Stimulated activated memory B cell treated with anti-CD40 and anti-IgM and Interleukin-4, amounts not matched to agents 10 μg/mL and 1 μg/mL and 100 μg/mL, for 72 hours (primary cell): ENCODE measurements around the gene SFT2D3.

Source experiments
- ATAC-seq: fragments of 150-1000 bp; cut with Tn5 transposase; 2 replicates; pipeline ENCODE4 v1.10.0; 2021
- H3K27ac Mint-ChIP-seq: one replicate; pipeline ENCODE4 v1.8.0; 2022; ENCODE audit warnings: mild to moderate bottlenecking, mixed read lengths
- H3K27me3 Mint-ChIP-seq: one replicate; pipeline ENCODE4 v1.8.0; 2022; ENCODE audit warnings: mixed read lengths
- H3K36me3 Mint-ChIP-seq: one replicate; pipeline ENCODE4 v1.8.0; 2022; ENCODE audit warnings: mixed read lengths
- H3K4me1 Mint-ChIP-seq: one replicate; pipeline ENCODE4 v1.8.0; 2022; ENCODE audit warnings: mixed read lengths
- H3K4me3 Mint-ChIP-seq: one replicate; pipeline ENCODE4 v1.8.0; 2022; ENCODE audit warnings: mild to moderate bottlenecking, moderate library complexity, mixed read lengths
- H3K9me3 Mint-ChIP-seq: one replicate; pipeline ENCODE4 v1.8.0; 2022; ENCODE audit warnings: mixed read lengths

The SFT2D3 gene

DNA sequence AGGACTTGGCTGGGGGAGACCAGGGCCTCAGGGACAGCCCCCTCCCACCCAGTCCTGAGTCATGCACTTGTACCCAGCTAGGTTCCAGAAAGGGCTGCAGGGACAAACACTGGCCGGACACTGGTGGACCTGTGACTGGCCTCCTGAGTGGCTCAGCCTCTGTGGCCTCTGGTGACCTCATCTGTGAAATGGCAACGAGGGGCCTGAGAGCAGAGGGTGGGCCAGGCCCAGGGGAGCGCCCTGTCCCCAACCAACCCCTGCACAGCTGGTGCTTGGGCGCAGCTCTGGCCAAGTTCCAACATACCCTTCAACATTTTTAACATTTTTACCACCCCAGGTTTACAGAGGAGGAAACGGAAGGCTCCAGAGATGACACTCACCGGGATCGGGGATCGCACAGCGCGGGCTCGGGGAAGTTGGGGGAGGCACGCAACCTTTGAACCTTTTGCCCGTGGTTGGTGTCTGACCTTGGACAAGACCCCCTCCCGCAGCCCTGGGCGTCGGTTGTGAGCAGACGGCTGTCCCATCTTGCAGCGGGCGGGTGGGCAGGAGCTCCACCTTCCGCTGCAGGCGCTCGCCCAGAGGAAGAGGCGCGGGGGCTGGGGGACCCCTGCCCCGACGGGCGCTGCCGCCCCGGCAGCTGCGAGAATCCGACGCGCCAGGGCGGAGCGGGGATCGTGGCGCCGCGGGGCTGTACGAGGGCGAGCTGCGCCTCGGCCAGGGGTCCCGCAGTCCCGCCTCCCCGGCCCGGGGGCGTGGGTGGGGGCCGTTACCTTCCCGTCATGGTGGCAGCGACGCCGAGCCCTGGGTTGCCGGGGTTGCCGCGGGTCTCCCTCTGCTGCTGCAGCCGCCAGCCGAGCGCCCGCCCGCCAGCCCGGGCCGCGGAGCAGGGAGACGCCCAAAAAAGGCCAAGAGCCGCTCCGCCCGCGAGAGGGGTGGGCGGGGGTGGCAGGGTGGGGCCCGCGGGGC, 26.8 kb upstream of the SFT2D3 start:
- ATAC-seq, result peak; percentile 39
- H3K27ac Mint-ChIP-seq, result peak overlapping the region; percentile 42
- peak overlapping the region; percentile 78 for H3K4me3 Mint-ChIP-seq
- H3K9me3 Mint-ChIP-seq, result no peaks in the 10 kb centered on the region
- no peaks in the 10 kb centered on the region for H3K36me3 Mint-ChIP-seq
- peaks cover 63% of the 10 kb centered on the region for H3K27me3 Mint-ChIP-seq
- peaks cover 17% of the 10 kb centered on the region for H3K4me1 Mint-ChIP-seq

DNA sequence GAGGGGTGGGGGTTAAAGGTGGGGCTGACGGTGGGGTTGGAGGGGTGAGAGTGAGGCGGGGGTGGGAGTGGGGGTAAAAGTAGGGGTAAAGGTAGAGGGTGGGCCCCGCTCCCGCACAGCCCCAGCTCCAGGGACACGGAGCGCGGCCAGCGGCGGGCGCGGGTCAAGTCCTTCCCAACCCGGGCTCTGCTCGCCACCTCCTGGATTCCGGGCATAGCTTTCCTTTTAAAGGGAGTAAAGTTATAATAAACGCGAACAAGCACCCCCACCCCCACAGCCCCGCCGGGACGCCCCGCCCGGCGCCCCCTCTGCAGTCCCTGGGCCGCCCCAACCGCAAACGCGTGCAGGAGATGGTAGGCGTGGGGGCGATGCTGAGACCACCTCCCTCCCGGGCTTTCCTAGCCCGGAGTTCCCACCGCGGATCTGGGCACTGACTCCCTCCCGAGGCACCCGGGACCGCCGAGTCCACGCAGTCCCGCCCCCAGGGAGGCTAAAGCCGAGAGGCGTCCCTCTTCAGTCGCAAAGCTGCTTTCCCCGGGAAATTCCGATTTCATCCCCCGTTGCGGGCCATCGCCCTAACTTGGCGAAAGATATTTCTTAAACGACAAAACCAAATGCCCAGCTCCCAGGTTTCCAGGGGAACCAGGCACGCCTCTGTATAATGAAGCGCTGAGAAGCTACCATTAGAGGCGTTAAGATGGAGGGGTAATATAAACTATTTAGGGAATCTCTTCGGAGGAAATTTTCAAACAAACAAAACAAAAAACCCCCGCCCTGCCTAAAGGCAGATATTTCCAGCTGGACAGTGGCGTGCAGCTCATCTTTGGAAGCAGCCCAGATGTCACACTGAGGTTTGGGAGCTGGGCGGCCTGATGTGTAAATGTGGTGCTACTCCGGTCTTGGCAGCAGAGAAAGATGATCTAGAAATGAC, 25.7 kb upstream of the SFT2D3 start, which contains the start of gene LIMS2:
Gene LIMS2, minus strand, starts transcription at position 200 of the 931 bp plus-strand sequence. CDS start 506 bp downstream, outside the sequence.
- Mint-ChIP-seq H3K36me3 (no peaks in the 10 kb centered on the region), H3K4me1 (peaks cover 17% of the 10 kb centered on the region), H3K4me3 (peak within 1 kb of the TSS; percentile 78), H3K27ac (peak within 1 kb of the TSS; percentile 42), H3K27me3 (peaks cover 63% of the 10 kb centered on the region), H3K9me3 (no peaks in the 10 kb centered on the region)
- ATAC-seq, result peak; percentile 13

DNA sequence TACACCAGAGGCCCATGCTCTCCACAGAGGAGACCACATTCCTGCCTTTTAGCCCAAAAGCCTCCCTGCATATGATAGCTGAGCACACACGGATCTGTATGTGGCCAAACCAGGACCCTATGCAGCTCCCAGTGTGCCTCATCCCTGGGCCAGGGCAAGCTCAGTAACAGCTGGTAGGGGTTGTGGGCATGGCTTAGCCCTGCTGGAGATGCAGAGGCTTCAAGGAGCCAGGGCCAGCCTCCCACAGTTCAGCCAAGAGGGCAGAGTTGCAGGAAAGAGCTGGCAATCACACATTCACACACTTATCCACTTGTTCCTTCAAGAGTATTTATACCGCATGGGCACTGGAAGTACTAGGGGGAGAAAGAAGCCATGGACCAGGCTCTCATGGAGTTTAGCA, 24.4 kb upstream of the SFT2D3 start:
- Mint-ChIP-seq H3K36me3 (no peaks in the 10 kb centered on the region), H3K4me3 (no peak overlapping the region), H3K27me3 (peaks cover 62% of the 10 kb centered on the region), H3K4me1 (peaks cover 25% of the 10 kb centered on the region), H3K9me3 (no peaks in the 10 kb centered on the region), H3K27ac (no peak overlapping the region)
- no peak for ATAC-seq

DNA sequence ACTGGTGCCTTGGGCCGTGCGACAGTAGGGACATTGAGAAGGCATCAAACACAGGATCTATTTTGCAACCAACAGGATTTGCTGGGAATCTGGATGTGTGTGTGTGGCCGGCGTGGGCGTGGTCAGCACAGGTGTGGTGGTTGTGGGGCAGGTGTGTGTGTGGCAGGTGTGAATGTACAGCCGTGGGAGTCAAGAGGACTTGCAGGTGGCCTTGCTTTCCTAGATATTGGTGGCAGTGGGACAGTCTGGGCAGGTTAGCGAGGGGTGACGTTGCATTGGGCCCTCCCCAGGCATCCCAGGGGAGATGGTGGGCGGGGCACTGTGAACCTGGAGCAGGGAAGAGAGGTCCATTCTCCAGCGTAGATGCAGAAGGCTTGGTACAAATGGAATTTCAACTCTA, 22.8 kb upstream of the SFT2D3 start:
- Mint-ChIP-seq H3K27me3 (peaks cover 46% of the 10 kb centered on the region), H3K27ac (no peak overlapping the region), H3K36me3 (no peaks in the 10 kb centered on the region), H3K9me3 (no peaks in the 10 kb centered on the region), H3K4me3 (no peak overlapping the region), H3K4me1 (peaks cover 30% of the 10 kb centered on the region)
- no peak for ATAC-seq

DNA sequence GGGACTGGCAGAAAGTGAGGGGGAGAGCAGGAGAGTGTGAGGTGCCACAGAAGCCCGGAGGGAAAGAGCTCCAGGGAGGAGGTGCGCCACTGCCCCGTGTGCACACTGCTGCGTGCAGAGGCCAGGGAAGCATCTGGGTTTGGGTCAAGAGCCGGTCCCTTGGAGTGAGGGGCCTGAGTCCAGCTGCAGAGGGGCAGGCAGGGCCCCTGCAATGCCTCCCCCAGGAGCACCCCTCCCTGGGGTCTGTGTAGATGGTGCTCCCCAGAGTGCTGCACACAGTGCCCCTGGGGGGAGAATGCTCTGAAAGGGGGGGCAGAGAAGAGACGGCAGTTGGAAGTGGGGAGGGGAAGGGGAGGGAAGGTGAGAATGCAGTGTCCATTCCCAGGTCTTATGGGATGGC, 22.3 kb upstream of the SFT2D3 start:
- Mint-ChIP-seq H3K4me3 (no peak overlapping the region), H3K4me1 (peaks cover 30% of the 10 kb centered on the region), H3K36me3 (no peaks in the 10 kb centered on the region), H3K27ac (no peak overlapping the region), H3K9me3 (no peaks in the 10 kb centered on the region), H3K27me3 (peaks cover 42% of the 10 kb centered on the region)
- ATAC-seq, result peak; percentile 13

DNA sequence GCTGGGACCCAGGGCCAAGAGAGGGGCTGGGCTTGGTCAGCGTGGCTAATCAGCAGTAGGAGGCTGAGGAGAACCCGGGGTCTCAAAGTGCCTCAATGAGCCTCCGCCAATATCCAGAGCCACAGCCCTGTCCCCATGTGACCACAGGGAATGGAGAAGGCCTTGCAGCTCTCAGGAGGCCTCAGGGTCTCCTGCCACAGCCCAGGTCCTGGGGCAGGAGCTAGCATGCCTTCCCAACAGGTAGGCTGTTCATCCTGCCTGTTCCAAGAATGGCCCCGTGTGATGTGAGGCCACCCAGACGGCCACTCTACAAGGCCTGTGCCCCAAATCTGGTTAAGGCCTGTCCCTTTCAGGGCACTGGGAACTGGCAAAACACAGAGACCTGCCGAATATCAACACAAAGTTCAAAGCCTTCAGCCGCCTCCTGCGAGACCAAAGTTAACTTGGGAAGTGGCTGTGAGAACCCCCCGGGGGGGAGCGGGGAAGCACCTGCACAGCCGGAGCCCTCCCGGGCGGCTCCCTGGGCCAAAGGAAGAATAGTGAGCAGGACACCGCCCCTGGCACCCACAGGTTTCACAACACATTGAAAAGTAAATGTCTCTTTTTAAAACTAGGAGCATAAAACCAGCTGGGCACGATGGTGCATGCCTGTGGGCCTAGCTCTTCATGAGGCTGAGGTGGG, 21.5 kb upstream of the SFT2D3 start:
- H3K27me3 Mint-ChIP-seq, result peaks cover 34% of the 10 kb centered on the region
- peaks cover 24% of the 10 kb centered on the region for H3K4me1 Mint-ChIP-seq
- no peaks in the 10 kb centered on the region for H3K9me3 Mint-ChIP-seq
- no peak overlapping the region for H3K4me3 Mint-ChIP-seq
- H3K36me3 Mint-ChIP-seq, result no peaks in the 10 kb centered on the region
- ATAC-seq, result no peak
- no peak overlapping the region for H3K27ac Mint-ChIP-seq

DNA sequence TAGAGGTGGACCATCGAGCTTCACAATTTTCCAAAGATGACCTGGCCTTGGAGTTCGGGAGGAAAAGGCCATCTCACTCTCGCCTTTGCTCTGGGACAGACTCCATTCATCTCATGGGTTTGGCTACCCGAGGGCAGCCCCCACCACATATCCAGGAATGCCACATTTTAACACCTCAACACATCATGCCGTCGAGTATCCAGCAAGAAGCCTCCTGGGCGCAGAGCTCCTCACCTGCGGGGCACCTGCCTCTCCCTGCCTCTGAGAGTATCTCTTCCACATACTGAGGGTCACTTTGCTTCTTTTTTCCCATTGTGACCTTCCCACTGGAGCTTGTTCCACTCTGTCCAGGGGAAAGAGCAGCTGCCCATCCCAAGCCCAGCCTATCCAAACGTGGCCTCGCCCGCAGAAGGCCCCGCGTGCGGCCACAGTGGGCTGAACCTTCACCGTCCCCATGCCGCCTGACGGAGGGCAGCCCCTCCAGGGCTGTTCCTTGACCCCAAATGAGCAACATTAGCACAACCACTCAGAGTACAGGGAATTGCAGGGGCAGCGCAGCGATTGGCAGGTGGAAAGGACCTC, 20.5 kb upstream of the SFT2D3 start:
- no peak for ATAC-seq
- peak overlapping the region; percentile 65 for H3K27ac Mint-ChIP-seq
- peak overlapping the region; percentile 50 for H3K4me3 Mint-ChIP-seq
- peaks cover 34% of the 10 kb centered on the region for H3K27me3 Mint-ChIP-seq
- no peaks in the 10 kb centered on the region for H3K9me3 Mint-ChIP-seq
- peaks cover 24% of the 10 kb centered on the region for H3K4me1 Mint-ChIP-seq
- H3K36me3 Mint-ChIP-seq, result no peaks in the 10 kb centered on the region

DNA sequence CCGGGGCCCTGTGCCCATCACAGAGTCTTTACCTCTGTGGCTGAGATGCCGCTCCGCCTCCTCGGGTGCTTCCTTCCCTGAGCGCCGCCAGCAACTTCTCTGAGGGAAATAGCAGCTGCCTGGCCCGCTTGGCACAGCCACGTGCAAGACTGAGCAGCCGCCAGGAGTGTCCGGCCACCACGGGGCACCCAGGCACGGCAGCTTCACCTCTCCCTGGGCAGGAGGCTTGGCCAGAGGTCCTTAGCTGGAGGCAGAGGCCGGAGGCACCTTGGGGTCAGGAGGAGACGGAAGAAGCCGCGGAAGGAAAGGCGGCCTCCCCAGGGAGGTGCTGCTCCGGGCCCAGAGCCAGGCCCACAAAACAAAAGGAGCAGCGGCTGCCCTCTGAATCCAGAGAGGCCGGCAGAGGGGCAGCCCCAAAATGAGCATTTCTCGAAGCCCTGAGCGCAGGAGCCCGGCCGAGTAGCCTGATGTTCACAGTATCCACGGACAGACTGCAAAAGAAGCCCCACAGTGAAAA, 20.0 kb upstream of the SFT2D3 start:
- peak; percentile 14 for ATAC-seq
- H3K36me3 Mint-ChIP-seq, result no peaks in the 10 kb centered on the region
- peaks cover 34% of the 10 kb centered on the region for H3K27me3 Mint-ChIP-seq
- peak overlapping the region; percentile 65 for H3K27ac Mint-ChIP-seq
- H3K9me3 Mint-ChIP-seq, result no peaks in the 10 kb centered on the region
- peaks cover 24% of the 10 kb centered on the region for H3K4me1 Mint-ChIP-seq
- H3K4me3 Mint-ChIP-seq, result peak overlapping the region; percentile 50

DNA sequence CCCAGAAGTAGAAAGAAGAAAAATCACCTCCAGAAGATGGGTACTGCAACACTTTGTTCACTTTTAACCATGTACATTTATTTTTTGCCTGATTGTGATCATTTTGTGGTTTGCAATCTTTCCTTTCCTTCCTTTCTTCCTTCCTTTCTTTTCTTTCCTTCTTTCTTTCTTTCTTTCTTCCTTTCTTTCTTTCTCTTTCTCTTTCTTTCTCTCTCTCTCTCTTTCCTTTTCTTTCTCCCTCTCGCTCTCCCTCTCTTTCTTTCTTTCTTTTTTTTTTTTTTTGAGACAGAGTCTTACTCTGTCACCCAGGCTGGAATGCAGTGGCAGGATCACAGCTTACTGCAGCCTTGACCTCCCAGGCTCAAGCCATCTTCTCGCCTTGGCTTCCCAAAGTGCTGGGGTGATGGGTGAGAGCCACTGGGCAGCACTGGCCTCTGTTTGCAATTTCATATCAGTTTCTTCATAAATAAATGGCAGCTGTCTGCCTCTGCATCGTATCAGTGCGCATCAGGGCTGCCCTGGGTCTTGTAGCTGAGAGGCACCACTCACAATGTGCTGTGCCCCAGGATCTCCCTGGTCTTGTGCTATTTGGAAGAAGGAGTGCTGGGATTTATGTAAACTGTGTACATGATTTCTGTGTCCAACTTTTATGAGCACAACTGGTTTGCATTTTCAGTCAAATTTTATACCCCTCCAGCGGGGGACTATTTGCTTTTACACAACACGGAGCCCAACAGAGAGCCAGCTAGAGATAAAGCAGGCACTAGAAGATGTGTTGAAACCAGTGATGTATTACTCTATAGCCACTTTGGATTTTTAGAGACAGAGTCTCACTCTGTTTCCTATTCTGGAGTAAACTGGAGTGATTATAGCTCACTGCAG, 19.1 kb upstream of the SFT2D3 start:
- ATAC-seq, result no peak
- peak overlapping the region; percentile 18 for H3K27ac Mint-ChIP-seq
- no peaks in the 10 kb centered on the region for H3K9me3 Mint-ChIP-seq
- H3K4me3 Mint-ChIP-seq, result no peak overlapping the region
- peaks cover 28% of the 10 kb centered on the region for H3K27me3 Mint-ChIP-seq
- H3K36me3 Mint-ChIP-seq, result no peaks in the 10 kb centered on the region
- peaks cover 24% of the 10 kb centered on the region for H3K4me1 Mint-ChIP-seq

DNA sequence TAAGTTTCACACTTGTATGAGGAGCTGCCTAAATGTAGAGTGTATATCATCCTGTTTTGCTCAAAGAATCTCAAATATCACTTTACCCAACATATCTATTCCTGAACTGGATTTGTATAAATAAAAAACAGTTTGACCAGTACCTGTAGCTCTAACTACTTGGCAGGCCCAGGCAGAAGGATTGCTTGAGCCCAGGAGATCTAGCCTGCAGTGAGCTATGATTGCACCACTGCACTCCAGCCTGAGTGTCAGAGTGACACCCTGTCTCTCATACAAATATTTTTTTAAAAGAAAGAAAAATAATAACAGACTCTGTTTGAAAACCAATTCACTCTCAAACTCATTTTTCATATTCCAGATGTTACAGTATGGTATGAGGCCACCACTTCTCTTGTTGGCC, 18.2 kb upstream of the SFT2D3 start:
- no peak overlapping the region for H3K27ac Mint-ChIP-seq
- H3K9me3 Mint-ChIP-seq, result no peaks in the 10 kb centered on the region
- no peak for ATAC-seq
- H3K4me1 Mint-ChIP-seq, result peaks cover 22% of the 10 kb centered on the region
- no peaks in the 10 kb centered on the region for H3K36me3 Mint-ChIP-seq
- peaks cover 20% of the 10 kb centered on the region for H3K27me3 Mint-ChIP-seq
- H3K4me3 Mint-ChIP-seq, result no peak overlapping the region

DNA sequence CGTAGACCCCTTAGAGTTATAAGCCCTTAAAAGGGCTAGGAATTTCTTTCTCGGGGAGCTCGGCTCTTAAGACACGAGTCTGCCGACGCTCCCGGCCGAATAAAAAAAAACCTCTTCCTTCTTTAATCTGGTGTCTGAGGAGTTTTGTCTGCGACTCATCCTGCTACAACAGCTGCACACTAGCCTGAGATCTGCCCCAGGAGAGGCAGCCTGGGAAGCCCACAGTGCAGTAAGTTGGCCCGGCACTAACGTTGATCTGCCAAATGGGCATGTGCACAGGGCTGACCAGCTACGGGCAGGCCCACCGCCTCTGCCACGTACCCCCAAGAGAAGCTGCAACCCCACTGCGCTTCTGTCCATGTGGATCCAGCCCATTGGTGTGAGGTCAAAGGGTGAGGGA, 17.5 kb upstream of the SFT2D3 start:
- no peak overlapping the region for H3K27ac Mint-ChIP-seq
- ATAC-seq, result no peak

DNA sequence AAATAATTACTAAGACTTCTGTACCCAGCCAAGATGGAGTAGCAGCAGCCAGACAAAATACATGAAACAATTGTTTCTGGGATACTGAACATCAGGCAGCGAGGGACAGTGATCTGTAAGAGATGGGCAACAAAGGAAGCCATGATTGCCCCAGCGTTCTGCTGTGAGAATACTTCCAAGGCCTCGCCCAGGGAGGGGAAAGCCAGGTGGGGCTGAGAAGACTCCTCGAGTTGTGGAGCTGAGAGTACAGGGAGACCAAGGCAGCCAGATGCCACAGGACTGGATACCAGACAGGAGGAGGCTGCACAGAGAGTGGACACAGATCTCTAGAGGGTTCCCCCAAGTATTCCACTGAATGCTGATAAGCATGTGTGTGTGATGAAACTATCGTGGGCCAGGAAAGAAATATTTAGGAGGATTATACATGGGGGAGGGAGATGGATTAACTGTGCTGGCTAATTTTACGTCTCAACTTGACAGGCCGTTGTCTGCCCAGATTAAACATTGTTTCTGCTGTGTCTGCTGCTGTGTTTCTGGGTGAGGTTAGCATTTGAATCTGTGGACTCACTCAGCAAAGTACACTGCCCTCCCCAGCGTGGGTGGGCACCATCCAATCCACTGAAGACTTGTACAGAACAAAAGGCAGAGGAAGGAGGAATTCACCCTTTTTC, 15.8 kb upstream of the SFT2D3 start:
- Mint-ChIP-seq H3K4me1 (peaks cover 13% of the 10 kb centered on the region), H3K27ac (no peak overlapping the region), H3K36me3 (no peaks in the 10 kb centered on the region), H3K4me3 (no peak overlapping the region), H3K27me3 (peaks cover 8% of the 10 kb centered on the region), H3K9me3 (no peaks in the 10 kb centered on the region)
- ATAC-seq, result no peak

More for the DNA sequence above, 17.5 kb upstream of the SFT2D3 start:
- H3K4me1 Mint-ChIP-seq, result peaks cover 15% of the 10 kb centered on the region
- H3K4me3 Mint-ChIP-seq, result no peak overlapping the region
- H3K36me3 Mint-ChIP-seq, result no peaks in the 10 kb centered on the region
- H3K9me3 Mint-ChIP-seq, result no peaks in the 10 kb centered on the region
- peaks cover 13% of the 10 kb centered on the region for H3K27me3 Mint-ChIP-seq

DNA sequence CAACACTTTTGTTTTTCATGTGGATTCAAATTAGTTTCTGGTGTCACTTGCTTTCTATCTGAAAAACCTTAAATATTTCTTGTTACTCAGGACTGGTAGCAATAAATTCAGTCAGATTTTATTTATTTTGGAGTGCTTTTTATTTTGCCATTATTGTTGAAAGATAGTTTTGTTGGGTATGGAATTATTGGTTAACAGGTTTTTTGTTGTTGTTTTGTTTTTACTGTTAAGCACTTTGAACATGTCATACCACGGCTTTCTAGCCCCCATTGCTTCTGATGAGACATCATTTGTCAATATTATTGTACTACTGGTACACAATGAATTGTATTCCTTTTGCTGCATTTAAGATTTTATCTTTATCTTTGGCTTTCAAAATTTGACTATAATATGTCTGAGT, 12.9 kb upstream of the SFT2D3 start:
- Mint-ChIP-seq H3K36me3 (peaks cover 17% of the 10 kb centered on the region), H3K4me3 (no peak overlapping the region), H3K4me1 (no peaks in the 10 kb centered on the region), H3K27ac (no peak overlapping the region), H3K27me3 (no peaks in the 10 kb centered on the region), H3K9me3 (peaks cover 12% of the 10 kb centered on the region)
- ATAC-seq, result no peak
